Measurements from ENCODE around the gene RFC5.

- TF ChIP-seq ZZZ3 (IDR thresholded peaks at IDR 0.05; ENCODE audit: control insufficient read depth, insufficient read length, low read depth) (no peak), CTCF (IDR thresholded peaks at IDR 0.05 in 2 of 3, conservative IDR thresholded peaks at IDR 0.05 in 1 of 3; ENCODE audit: control insufficient read depth in 2 of 3, extremely low read depth in 1 of 3, insufficient read depth in 1 of 3, low read depth in 3 of 3, low read length in 3 of 3) (no peak)
These were observed 5.1 kb upstream of the RFC5 start for GRCh38 chr12:118011377-118011776.

Measured in GM12878 (cell line).